ENCODE measurements around the gene TMPRSS6.

GRCh38 chr22:37133304-37134018 is 23.9 kb upstream of the TMPRSS6 start:
- no peak for TF ChIP-seq CTCF (conservative IDR thresholded peaks at IDR 0.05 in 1 of 2, IDR thresholded peaks at IDR 0.05 in 1 of 2; ENCODE audit: extremely low read depth in 1 of 2, insufficient read depth in 1 of 2, low read depth in 1 of 2, low read length in 2 of 2)
- no peak for TF ChIP-seq EZH2 (IDR thresholded peaks at IDR 0.05; ENCODE audit: borderline replicate concordance, low read length)

Data from mammary epithelial cell (primary cell).